HG03378 (cell line): ENCODE data around the gene ATP1A4.
"Not testable (repeated sequence)": the region's sequence is repeated elsewhere in the genome, so short reads cannot be mapped to it uniquely, and the experiment has no call there.

Experiments used
- ATAC-seq: cut with Tn5 transposase; IDR thresholded peaks from one replicate; pipeline ENCODE4 v1.9.1; 2021; ENCODE audit warnings: mild to moderate bottlenecking, moderate library complexity; ENCODE audit not compliant: unreplicated experiment

ATP1A4 gene

DNA sequence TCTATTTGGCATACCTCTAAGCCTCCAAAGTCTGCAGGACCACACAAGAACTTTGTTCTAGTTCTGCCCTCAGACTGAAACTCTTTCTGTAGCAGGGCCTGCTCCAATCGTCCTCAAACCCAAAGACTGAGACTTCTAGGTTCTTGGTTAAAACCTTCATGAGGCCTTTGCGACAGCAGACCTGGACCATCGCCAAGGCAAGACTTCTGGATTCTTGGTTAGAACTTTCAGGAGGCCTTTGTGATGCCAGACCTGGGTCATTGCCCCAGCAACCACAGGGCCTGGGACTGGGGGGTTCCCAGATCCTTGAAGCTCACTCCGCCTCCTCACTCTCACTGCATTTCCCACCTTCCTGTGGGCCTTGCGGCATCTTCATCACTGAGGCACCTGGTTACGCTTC is at the start of gene ATP1A4:
TSS of gene ATP1A4 (plus strand) at position 301 of the 400 bp plus-strand sequence. CDS start 438 bp downstream, outside the sequence.
- no peak for ATAC-seq

DNA sequence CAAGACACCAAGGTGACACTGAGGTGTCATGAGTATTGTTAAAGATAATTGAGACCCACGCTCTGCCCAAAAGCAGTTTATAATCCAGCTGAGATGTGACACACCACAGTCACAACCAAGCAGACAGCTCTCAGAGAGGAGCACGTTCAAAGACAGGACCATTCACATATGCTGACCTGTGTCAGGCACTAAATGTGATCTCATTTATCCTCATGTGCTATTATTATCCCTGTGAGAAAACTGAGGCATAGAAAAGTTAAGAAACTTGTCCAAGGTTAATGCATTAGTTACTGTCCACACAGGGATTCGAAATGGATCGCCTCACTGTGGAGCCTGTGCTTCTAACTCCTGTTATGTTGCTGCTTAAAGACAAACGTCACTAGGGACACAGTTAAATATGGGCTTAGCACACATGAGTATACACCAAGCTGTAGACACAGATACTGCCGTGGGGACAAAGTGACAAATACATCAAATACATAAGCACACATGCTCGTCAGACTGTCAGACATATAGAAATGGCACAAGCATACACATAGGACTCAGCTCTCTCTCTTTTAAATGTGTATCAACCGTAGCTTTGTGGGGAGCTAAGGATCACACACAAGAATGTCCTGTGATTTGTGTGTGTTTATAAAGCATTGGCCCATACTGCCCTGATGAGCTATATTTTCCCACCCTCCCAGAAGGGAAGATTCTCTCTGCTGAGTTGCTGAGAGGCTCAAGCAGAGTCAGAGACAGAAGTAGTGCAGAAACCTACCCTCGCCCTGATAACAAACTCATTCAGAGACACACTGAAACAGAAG is 49.5 kb upstream of the ATP1A4 start:
- no peak for ATAC-seq

GRCh38 chr1:160103658-160104408 is 47.6 kb upstream of the ATP1A4 start:
- ATAC-seq, result no peak

- ATAC-seq, result no peak
Observed at GRCh38 chr1:160104486-160104885, 46.9 kb upstream of the ATP1A4 start.

- no peak for ATAC-seq
Observed at GRCh38 chr1:160105155-160105554, 46.2 kb upstream of the ATP1A4 start.

DNA sequence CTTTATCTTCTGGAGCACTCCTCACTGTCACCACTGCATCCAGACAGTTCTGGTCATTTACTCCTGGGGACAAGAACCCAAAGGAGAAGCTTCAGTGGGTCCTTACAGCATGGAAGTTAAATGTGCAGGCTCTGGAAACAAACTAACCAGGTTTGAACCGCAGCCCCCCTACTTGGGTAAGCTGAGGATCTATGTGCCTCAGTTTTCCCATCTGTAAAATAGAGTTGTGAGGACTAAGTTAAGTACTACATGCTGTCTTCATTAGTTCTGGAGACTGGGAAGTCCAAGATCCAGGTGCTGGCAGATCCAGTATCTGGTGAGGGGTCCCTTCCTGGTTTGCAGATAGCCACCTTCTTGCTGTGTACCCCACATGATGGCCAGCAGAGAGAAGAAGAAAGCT is 43.9 kb upstream of the ATP1A4 start:
- ATAC-seq, result no peak

DNA sequence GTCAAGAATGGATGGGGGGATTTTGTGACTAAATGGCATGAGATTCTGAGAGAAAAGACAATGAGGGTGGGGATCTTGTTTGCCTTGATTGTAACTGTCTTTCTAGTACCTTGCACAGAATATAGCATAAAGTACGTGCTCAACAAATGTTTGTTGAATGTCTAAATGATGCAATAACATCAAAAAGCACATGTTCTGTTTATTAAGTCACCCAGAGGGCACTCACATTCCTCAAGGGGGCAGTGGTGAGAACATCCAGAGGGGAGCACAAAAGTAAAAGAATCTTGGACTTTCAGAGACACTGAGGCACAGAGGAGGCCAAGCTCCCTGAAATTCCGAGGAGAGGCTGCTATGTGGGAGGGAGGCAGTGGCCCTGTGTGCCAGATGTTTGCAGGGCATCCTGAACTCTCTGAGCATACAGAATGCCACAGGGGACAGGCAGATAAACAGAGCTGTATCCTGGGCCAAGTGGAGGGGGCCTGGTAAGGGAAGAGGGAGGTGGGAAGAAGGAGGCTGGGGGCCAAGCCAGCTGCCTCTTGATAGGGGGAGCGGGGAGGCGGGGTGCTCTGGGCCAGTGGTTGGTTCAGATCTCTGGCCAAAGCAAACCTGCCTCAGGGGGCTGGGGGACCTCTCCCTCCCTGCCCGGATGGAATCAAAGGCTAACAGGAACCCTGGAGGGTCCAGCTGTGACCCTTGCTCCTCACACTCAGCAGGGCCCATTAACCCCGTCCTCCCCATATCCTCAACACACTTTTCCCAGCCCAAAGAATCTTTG is 42.3 kb upstream of the ATP1A4 start:
- no peak for ATAC-seq

DNA sequence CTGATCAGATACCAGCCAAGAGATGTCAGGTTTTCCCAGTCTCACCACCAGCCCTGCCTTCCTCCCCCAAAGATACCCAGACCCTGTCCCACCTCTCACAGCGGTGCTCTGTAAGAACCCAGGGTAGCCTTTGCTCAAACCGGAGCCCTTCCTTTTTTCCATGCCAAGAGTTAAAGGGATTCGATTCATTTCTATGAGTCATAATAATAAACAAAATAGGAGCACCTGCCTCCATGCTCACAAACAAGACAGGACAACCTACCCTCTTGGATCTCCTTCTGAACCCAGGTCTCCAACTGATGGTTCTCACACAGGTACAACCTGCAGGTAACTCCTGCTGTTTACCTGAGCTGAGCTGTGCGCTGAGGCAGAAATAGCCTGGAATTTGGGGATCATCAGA is 41.7 kb upstream of the ATP1A4 start:
- no peak for ATAC-seq

GRCh38 chr1:160111462-160111861 is 39.9 kb upstream of the ATP1A4 start:
- ATAC-seq, result not testable (repeated sequence)

GRCh38 chr1:160112357-160112756 is 39.0 kb upstream of the ATP1A4 start:
- ATAC-seq, result no peak

GRCh38 chr1:160113407-160113806 is 38.0 kb upstream of the ATP1A4 start:
- no peak for ATAC-seq

- ATAC-seq, result no peak
Observed at GRCh38 chr1:160114085-160114484, 37.3 kb upstream of the ATP1A4 start.

- ATAC-seq, result no peak
Observed at GRCh38 chr1:160115545-160116282, 35.7 kb upstream of the ATP1A4 start, which contains the start of gene ATP1A2. Gene ATP1A2, plus strand, starts transcription at chr1:160115759. Its CDS starts 103 bp downstream, at chr1:160115862.

DNA sequence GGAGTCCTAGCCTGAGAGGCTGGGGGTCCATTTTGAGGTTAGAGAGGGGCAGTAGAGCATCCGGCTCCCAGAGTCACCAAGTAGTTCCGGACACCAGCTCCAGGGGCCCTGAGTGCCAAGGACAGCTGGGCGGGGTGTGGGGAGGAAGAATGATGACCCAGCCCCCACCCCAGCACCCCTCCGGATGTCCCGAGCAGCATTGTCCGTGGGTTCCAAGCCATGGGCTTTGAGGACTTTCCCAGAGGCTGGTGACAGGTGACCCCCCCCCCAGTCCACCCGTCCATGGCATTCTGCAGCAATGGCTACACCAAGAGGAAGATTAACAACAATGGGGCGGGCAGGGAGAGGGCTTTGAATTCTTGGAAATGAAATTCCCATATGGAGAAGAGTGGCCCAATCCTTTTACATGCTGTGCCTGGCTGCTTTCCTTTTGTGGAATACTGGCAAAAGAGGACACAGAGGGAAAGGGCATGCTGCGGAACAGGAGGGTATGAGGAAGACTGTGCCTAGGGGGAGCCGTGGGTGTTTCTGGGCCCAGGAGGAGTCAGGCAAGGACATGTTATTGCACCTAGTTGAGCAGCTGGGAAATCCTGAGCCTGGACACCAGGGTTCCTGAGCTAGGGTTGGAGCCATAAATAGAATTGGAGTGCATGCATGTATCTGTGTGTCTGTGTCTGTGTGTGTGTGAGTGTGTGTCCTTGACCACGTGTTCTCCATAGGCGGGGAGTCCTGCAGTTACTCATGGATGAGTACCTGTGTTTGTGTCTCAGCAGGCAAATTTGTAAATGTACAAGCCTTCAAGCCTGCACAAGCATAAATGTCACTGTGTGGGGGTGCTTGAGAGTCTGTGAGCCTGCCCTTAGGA is 34.9 kb upstream of the ATP1A4 start:
- ATAC-seq, result no peak

DNA sequence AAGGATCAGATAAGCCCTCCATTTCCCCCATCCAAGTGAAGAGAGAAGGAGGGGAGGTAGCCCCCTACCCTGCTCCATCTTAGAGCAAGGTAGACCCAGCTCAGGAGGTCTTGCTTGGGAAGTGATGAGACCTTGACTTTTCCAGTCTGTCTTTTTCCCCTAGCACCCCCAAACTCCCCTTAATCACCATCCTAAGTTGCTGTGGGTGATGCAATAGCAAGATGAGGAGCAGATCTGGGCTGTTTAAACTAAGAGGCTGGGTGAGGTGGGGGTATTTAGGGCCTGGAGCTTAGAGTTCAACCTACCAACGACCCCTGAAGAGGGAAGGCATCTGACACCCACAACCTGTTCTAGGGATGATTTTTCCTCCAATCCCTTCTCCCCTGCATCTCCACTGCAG is 34.1 kb upstream of the ATP1A4 start:
- ATAC-seq, result no peak

DNA sequence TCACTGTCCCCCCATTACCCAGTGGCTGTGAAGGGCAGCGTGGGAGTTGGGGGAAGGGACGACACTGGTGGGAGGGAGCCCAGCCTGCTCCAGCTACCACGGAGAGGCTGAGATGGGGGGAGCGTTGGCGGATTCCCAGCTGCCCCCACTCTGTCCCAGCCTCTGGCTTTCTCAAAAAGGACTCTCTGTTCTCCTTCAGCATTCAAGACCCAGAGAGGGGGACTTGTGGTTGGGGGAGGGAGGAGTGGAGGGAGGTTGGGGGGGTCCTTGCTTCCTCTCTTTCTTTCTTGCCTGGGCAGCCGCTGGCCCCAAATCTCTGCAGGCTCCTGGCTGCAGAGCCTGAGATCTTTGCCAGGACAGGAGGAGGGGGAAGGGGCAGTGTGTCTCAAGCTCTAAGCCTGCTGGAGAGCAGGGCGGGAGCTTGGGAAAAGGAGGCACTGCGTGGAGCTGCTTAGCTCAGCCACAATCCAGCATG is 33.7 kb upstream of the ATP1A4 start:
- no peak for ATAC-seq

DNA sequence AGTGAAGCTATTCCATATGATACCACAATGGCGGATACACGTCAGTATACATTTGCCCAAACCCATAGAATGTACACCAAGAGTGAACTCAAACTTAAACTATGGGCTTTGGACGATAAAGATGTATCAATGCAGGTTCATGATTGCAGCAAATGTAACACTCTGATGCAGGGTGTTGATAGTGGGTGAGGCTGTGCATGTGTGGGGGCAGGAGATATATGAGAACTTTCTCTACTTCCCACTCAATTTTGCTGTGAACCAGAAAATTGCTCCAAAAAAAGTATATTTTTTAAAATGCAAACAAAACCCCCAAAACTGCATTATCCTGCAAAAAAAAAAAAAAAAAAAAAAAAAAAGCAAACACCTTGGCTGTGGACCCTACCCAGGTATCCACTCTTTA is 32.5 kb upstream of the ATP1A4 start:
- ATAC-seq, result no peak

DNA sequence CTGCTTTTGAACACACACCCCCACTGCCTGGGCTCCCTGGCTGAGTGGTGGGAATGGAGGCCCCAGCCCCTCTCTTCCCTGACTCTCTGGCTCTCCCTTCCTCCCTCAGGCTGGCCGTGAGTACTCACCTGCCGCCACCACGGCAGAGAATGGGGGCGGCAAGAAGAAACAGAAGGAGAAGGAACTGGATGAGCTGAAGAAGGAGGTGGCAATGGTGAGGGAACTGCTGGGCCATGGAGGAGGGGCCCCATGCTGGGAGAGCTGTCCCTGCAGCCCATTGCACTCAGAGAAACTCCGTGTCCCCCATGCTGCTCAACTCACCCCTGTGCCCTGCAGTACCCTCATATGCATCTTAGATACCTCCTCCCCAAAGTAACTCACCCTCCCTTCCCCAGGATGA is 30.6 kb upstream of the ATP1A4 start:
- no peak for ATAC-seq

- no peak for ATAC-seq
Observed at GRCh38 chr1:160121388-160121787, 30.0 kb upstream of the ATP1A4 start.
